ENCODE measurements around the gene UNK. TPM values are rescaled to one million over a fixed set of nuclear protein-coding genes. Genes with fewer than 3 reads are reported as not detected.
A peak's percentile ranks its signal among the peaks of the same experiment; 100 is the strongest.

The UNK gene
- total and polyA plus RNA-seq, 2 of the 13 experiments (the other 11 are each of a cell fraction or from before 2014, with no cell fraction given): 31.6 to 33.0 TPM

- peak; percentile 93 for TF ChIP-seq PRDM10 (CRISPR knock-in tag; IDR thresholded peaks at IDR 0.05; ENCODE audit: low read depth)
- peak; percentile 67 for TF ChIP-seq POLR2AphosphoS5 (IDR thresholded peaks at IDR 0.05; ENCODE audit: low read depth, low read length)
- TF ChIP-seq NR2F2 (IDR thresholded peaks at IDR 0.05; ENCODE audit: borderline replicate concordance, low read depth): peak; percentile 80
- TF ChIP-seq ZBTB4 (CRISPR knock-in tag; IDR thresholded peaks at IDR 0.05; ENCODE audit: borderline replicate concordance): peak; percentile 95; the same call in 1 of the 2 replicates
- no peak for TF ChIP-seq HMGA1 (CRISPR knock-in tag; conservative IDR thresholded peaks at IDR 0.05)
- no peak for TF ChIP-seq ELK4 (CRISPR knock-in tag; IDR thresholded peaks at IDR 0.05; ENCODE audit: borderline replicate concordance)
- TF ChIP-seq ZBTB26 (CRISPR knock-in tag; IDR thresholded peaks at IDR 0.05; ENCODE audit: borderline replicate concordance): no peak; the same call in none of the 2 replicates
- peak; percentile 78; the same call in 1 of the 2 replicates for TF ChIP-seq TSC22D2 (CRISPR knock-in tag; IDR thresholded peaks at IDR 0.05; ENCODE audit: borderline replicate concordance)
- no peak for TF ChIP-seq FOXA1 (IDR thresholded peaks at IDR 0.05)
- TF ChIP-seq FOXA1 (CRISPR knock-in tag; IDR thresholded peaks at IDR 0.05): peak; percentile 72
- peak; percentile 80; the same call in 1 of the 2 replicates for TF ChIP-seq ZNF691 (CRISPR knock-in tag; IDR thresholded peaks at IDR 0.05; ENCODE audit: borderline replicate concordance, low read depth)
- peak; percentile 77; the same call in 1 of the 2 replicates for TF ChIP-seq ZNF281 (CRISPR knock-in tag; IDR thresholded peaks at IDR 0.05; ENCODE audit: borderline replicate concordance)
- peak; percentile 79; the same call in 1 of the 2 replicates for TF ChIP-seq NR2C2 (CRISPR knock-in tag; IDR thresholded peaks at IDR 0.05; ENCODE audit: borderline replicate concordance)
Measured at GRCh38 chr17:75872434-75873351, 88.1 kb downstream of the UNK start (continued).

Data from HepG2 (cell line).